GM12878 (cell line): ENCODE data around the gene SULF2. TPM values are rescaled to one million over a fixed set of nuclear protein-coding genes. Genes with fewer than 3 reads are reported as not detected.

ENCODE experiments used
- ATAC-seq: fragments of 200-7000 bp; cut with Tn5 transposase; 3 replicates; pipeline ENCODE4 v1.9.1; 2020; ENCODE audit warnings: mild to moderate bottlenecking, moderate library complexity
- BruUV-seq: library from RNA; stranded (reverse); fragments of 400-500 nt; replicated peaks from 2 replicates; lab custom pipeline; 2021; lab: Mats Ljungman, UMichigan
- CTCF ChIA-PET: fragments of 300-600 bp; sonication (Branson Sonifier 250); formaldehyde crosslinking; extraction: SDS; loops from one replicate; lab custom pipeline; 2021; ENCODE audit warnings: inconsistent platforms; lab: Yijun Ruan, JAX
- POLR2A ChIA-PET: fragments of 350-600 bp; formaldehyde crosslinking; extraction: SDS; loops from one replicate; lab custom pipeline; 2021; ENCODE audit warnings: inconsistent platforms; lab: Charles Lee
- RAD21 ChIA-PET: fragments of 300-600 bp; sonication (Branson Sonifier 250); formaldehyde crosslinking; loops from one replicate; lab custom pipeline; 2023; ENCODE audit warnings: antibody characterized with exemption; ENCODE audit not compliant: unreplicated experiment; lab: Charles Lee
- SMC1A ChIA-PET: fragments of 300-600 bp; sonication (Branson Sonifier 250); formaldehyde crosslinking; loops from one replicate; lab custom pipeline; 2023; ENCODE audit not compliant: unreplicated experiment, uncharacterized antibody; lab: Charles Lee
- DNase-seq: peaks from one replicate; pipeline ENCODE4 v3.0.0-alpha.2; 2011; ENCODE audit warnings: low read depth, low spot score
- FAIRE-seq: peaks from 3 replicates; lab custom pipeline; 2011; peaks lifted over from hg19 to GRCh38; lab: Jason Lieb, UNC
- H2AFZ ChIP-seq: 2 replicates; pipeline ENCODE4 v1.6.0; 2011; ENCODE audit warnings: low read depth, low read length, control low read depth; ENCODE audit not compliant: control insufficient read depth
- H3K27ac ChIP-seq: 2 replicates; pipeline ENCODE4 v1.5.1; 2011; ENCODE audit warnings: control low read depth; ENCODE audit not compliant: control insufficient read depth, insufficient read depth
- H3K27me3 ChIP-seq, 2 experiments: replicated peaks in 1 of 2; 2 replicates each; pipeline versions ENCODE4 v1.6.0 to v1.6.1; 2011; ENCODE audit warnings: low read length in 1 of 2; ENCODE audit not compliant: control insufficient read depth in 2 of 2, insufficient read depth in 2 of 2
- H3K36me3 ChIP-seq, 2 experiments: 2 replicates each; pipeline ENCODE4 v1.5.1; 2011; ENCODE audit warnings: low read length in 1 of 2; ENCODE audit not compliant: control insufficient read depth in 2 of 2, insufficient read depth in 2 of 2
- H3K4me1 ChIP-seq: 2 replicates; pipeline ENCODE4 v1.6.1; 2011; ENCODE audit warnings: mild to moderate bottlenecking, low read length, moderate library complexity, mixed read lengths; ENCODE audit not compliant: control insufficient read depth, insufficient read depth
- H3K4me2 ChIP-seq: 2 replicates; pipeline ENCODE4 v1.6.0; 2011; ENCODE audit warnings: control low read depth; ENCODE audit not compliant: control insufficient read depth, insufficient read depth
- H3K4me3 ChIP-seq: fragments of 200-600 bp; sonication (generic); 2 replicates; pipeline ENCODE4 v1.5.1; 2016
- H3K79me2 ChIP-seq: 2 replicates; pipeline ENCODE4 v1.6.0; 2011; ENCODE audit warnings: low read length; ENCODE audit not compliant: control insufficient read depth, insufficient read depth
- H3K9ac ChIP-seq: 2 replicates; pipeline ENCODE4 v1.8.0; 2011; ENCODE audit warnings: low read length, control low read depth, mixed read lengths; ENCODE audit not compliant: control insufficient read depth, insufficient read depth
- H3K9me3 ChIP-seq: replicated peaks from 3 replicates; pipeline ENCODE4 v1.5.1; 2011; ENCODE audit warnings: mild to moderate bottlenecking, low read length; ENCODE audit not compliant: control insufficient read depth, insufficient read depth
- H4K20me1 ChIP-seq: 2 replicates; pipeline ENCODE4 v1.6.0; 2011; ENCODE audit not compliant: control insufficient read depth, insufficient read depth
- CHD2 ChIP-seq: IDR thresholded peaks from 2 replicates; pipeline ENCODE4 v1.6.1; 2011; ENCODE audit warnings: low read depth, low read length, improper control_type of control experiment, borderline replicate concordance
- WGBS: methylation state at CpG from one replicate; pipeline ENCODE4 v1.1.6; 2016; ENCODE audit warnings: low lambda C conversion rate; ENCODE audit not compliant: insufficient replicate concordance, insufficient coverage; ENCODE audit errors: missing lambda C conversion rate; 5-methylcytosine and 5-hydroxymethylcytosine counted together
- in situ Hi-C: fragments of 300-500 bp; cut with MboI; formaldehyde crosslinking; loops from 9 replicates; pipeline ENCODE4 v1.14.3; 2018; ENCODE audit warnings: mixed read lengths
- intact Hi-C: fragments of 100-400 bp; cut with micrococcal nuclease; formaldehyde crosslinking; loops from one replicate; pipeline ENCODE4 v1.14.2; 2022; ENCODE audit not compliant: unreplicated experiment
- polyA plus RNA-seq, 11 experiments: library from polyadenylated mRNA; depleted of rRNA in 4 of 11; unstranded in 6 of 11; stranded (reverse) in 5 of 11; fragments of >200 nt; fragmentation: Nextera tagmentation in 4 of 11; fragmentation: Illumina TruSeq in 1 of 11; extraction: Ambion mirVana in 4 of 11; extraction: Trizol in 1 of 11; gene quantifications; 1 replicate in 1 of 11; 2 replicates in 10 of 11; pipeline versions ENCODE4 v1.2.1 to v1.2.3, GENCODE V29; 2011 to 2016; ENCODE audit warnings: inconsistent platforms in 2 of 11, missing spikeins in 2 of 11, low read depth in 1 of 11
- total RNA-seq, 4 experiments: library from RNA; depleted of rRNA in 3 of 4; stranded (reverse); fragments of >200 nt in 3 of 4; fragmentation: Illumina TruSeq in 1 of 4; extraction: Trizol in 1 of 4; gene quantifications; 2 replicates each; pipeline versions ENCODE4 v1.2.1 to v1.2.3, GENCODE V29; 2013 to 2021
- TF ChIP-seq, protein P1 (sequence below): IDR thresholded peaks from 2 replicates; pipeline ENCODE4 v1.6.1; 2012; ENCODE audit warnings: mild to moderate bottlenecking, low read depth, low read length

The SULF2 gene
- total and polyA plus RNA-seq, 10 of the 15 experiments (the other 5 are each of a cell fraction or from before 2014, with no cell fraction given), result 0.69 to 4.1 (median 1.6) TPM

DNA sequence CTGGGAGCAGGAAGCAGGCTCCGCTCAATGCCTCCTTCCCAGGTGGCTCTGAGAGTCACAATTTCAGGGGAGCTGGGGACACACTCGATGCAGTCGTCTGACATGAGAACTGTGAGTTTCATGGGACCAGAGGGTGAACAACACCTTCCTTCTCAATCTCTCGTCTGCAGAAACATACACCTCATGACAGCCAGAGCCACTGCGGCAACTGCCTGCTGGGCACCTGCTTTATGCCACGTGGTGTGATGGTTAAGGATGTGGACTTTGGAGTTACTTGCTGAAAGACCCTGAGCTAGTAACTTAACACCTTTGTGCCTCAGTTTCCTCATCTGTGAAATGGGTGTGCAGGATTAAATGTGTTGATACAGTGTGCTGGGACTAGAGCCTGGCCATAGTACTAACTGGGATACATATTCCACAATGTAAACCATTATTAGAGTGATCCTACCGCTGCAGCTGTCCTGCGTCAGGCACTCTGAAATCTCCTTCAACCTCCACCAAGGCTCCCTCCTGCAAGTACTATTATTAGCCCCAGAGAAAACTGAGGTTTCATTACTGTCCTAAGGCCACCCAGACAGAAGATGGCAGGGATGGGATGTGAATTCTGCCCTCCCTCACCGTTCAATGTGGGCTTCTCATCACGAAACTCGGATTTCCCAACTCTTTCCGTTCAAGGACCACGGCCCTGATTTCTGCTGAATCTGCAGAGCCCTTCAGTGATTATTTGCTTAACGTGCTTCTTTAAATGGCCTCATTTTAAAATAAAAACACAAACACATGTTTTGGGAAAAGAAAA lies 24.4 kb downstream of the SULF2 start:
- 42% methylated on average over 14 of the region's 14 CpGs for WGBS
- ChIA-PET POLR2A (no interaction called here), CTCF (interaction anchor here (1.5 to 1.7 kb wide), 2 partner anchors 860 kb away, joined by 4 to 7 read pairs; no protein-coding TSS in a partner anchor), RAD21 (no interaction called here), SMC1A (interaction anchor here (0.7 kb wide), 1 partner anchor 16 kb away, joined by 3 read pairs; no protein-coding TSS in a partner anchor)
- H4K20me1 ChIP-seq, result no peaks in the 10 kb centered on the region
- no peaks in the 10 kb centered on the region; the same call in 2 of the 3 replicates for H3K9me3 ChIP-seq
- intact Hi-C loops (no loop called here), in situ Hi-C loops (no loop called here)
- no peak overlapping the region for H3K9ac ChIP-seq
- H3K4me3 ChIP-seq, result no peak overlapping the region
- DNase-seq, result no peak
- H3K79me2 ChIP-seq, result no peaks in the 10 kb centered on the region
- no peak overlapping the region for H3K27ac ChIP-seq
- TF ChIP-seq CHD2, result no peak
- TF ChIP-seq, protein P1, sequence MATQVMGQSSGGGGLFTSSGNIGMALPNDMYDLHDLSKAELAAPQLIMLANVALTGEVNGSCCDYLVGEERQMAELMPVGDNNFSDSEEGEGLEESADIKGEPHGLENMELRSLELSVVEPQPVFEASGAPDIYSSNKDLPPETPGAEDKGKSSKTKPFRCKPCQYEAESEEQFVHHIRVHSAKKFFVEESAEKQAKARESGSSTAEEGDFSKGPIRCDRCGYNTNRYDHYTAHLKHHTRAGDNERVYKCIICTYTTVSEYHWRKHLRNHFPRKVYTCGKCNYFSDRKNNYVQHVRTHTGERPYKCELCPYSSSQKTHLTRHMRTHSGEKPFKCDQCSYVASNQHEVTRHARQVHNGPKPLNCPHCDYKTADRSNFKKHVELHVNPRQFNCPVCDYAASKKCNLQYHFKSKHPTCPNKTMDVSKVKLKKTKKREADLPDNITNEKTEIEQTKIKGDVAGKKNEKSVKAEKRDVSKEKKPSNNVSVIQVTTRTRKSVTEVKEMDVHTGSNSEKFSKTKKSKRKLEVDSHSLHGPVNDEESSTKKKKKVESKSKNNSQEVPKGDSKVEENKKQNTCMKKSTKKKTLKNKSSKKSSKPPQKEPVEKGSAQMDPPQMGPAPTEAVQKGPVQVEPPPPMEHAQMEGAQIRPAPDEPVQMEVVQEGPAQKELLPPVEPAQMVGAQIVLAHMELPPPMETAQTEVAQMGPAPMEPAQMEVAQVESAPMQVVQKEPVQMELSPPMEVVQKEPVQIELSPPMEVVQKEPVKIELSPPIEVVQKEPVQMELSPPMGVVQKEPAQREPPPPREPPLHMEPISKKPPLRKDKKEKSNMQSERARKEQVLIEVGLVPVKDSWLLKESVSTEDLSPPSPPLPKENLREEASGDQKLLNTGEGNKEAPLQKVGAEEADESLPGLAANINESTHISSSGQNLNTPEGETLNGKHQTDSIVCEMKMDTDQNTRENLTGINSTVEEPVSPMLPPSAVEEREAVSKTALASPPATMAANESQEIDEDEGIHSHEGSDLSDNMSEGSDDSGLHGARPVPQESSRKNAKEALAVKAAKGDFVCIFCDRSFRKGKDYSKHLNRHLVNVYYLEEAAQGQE, result no peak
- ATAC-seq, result no peak
- no peak overlapping the region for H2AFZ ChIP-seq
- no peak for FAIRE-seq
- H3K4me2 ChIP-seq, result no peak overlapping the region
- no peaks in the 10 kb centered on the region for H3K36me3 ChIP-seq
- peaks cover 3% of the 10 kb centered on the region for H3K4me1 ChIP-seq
- no TSS peak for BruUV-seq
- H3K27me3 ChIP-seq, result peaks cover 0 to 2% of the 10 kb centered on the region in 2 experiments; a peak in 2 of 4 replicates
